Measurements from ENCODE around the gene SCN4B. TPM values are rescaled to one million over a fixed set of nuclear protein-coding genes. Genes with fewer than 3 reads are reported as not detected.

The SCN4B gene
- total RNA-seq, 1 donor from 2014 or later: 1.9 TPM

DNA sequence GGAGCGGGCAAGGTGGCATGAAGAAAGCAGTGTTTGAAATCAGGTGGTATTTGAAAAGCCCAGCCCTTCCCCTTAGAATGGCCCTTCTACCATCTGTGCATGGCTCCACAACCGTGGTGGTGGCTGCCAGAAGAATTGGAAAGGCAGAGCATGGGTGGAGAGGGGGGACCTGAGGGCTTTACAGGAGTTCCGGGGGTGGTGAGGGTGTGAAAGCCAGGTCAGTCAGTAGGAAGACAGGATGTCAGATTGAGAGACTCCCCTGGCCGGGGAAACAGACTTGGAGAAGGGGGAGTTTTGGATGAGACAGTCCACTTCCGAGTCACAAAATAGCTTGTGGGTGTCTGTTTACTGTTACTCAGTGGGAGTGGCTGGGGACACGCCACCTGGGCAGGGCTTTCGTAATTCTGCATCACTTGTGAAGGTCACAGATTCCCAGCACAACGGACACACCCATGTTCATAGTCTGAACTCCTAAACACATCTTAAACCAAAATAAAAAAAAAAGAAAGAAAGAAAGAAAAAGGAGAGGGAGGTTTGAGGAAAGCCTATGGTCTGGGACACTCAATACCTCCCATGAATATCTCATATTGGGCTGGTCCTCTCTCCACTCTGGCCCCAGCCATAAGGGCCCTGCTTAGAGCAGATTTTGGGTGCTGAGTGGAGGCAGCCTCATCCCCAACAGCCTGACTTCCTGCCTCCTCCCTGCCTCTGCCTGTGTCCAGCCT, 41.4 kb downstream of the SCN4B start:
- Mint-ChIP-seq H3K4me1 (no peaks in the 10 kb centered on the region), H3K27ac (no peak overlapping the region), H3K9me3 (no peaks in the 10 kb centered on the region), H3K27me3 (ENCODE audit: low read depth) (peaks cover 16% of the 10 kb centered on the region), H3K36me3 (no peaks in the 10 kb centered on the region), H3K4me3 (no peak overlapping the region)
- TF ChIP-seq, protein P1, sequence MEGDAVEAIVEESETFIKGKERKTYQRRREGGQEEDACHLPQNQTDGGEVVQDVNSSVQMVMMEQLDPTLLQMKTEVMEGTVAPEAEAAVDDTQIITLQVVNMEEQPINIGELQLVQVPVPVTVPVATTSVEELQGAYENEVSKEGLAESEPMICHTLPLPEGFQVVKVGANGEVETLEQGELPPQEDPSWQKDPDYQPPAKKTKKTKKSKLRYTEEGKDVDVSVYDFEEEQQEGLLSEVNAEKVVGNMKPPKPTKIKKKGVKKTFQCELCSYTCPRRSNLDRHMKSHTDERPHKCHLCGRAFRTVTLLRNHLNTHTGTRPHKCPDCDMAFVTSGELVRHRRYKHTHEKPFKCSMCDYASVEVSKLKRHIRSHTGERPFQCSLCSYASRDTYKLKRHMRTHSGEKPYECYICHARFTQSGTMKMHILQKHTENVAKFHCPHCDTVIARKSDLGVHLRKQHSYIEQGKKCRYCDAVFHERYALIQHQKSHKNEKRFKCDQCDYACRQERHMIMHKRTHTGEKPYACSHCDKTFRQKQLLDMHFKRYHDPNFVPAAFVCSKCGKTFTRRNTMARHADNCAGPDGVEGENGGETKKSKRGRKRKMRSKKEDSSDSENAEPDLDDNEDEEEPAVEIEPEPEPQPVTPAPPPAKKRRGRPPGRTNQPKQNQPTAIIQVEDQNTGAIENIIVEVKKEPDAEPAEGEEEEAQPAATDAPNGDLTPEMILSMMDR (IDR thresholded peaks at IDR 0.05; ENCODE audit: unreplicated experiment): no peak
- DNase-seq (ENCODE audit: low spot score in 2 of 2, unreplicated experiment in 2 of 2): no peak

DNA sequence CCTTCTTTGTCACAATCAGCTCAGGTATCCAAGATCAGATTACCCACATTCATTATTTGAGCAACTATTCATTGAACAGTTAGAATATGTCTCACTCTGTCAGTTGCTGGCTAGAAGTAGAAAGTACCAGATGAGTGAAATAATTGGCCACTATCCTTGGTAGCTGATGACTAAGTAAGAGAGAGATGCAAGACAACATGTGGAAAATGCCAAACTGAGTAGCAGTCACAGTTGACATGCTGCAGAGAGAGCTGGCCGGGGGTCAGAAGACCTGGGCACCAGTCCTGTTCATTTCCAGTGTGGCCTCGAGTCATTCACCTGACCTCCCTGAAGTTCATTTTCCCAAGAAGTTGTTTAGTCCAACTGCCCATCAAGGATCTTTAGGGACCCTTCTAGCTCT, 43.4 kb downstream of the SCN4B start:
- Mint-ChIP-seq H3K4me1 (no peaks in the 10 kb centered on the region), H3K27me3 (ENCODE audit: low read depth) (peaks cover 17% of the 10 kb centered on the region), H3K9me3 (no peaks in the 10 kb centered on the region), H3K27ac (no peak overlapping the region), H3K4me3 (no peak overlapping the region), H3K36me3 (no peaks in the 10 kb centered on the region)
- TF ChIP-seq, protein P1 (IDR thresholded peaks at IDR 0.05; ENCODE audit: unreplicated experiment): no peak
- DNase-seq (ENCODE audit: low spot score in 2 of 2, unreplicated experiment in 2 of 2): no peak

DNA sequence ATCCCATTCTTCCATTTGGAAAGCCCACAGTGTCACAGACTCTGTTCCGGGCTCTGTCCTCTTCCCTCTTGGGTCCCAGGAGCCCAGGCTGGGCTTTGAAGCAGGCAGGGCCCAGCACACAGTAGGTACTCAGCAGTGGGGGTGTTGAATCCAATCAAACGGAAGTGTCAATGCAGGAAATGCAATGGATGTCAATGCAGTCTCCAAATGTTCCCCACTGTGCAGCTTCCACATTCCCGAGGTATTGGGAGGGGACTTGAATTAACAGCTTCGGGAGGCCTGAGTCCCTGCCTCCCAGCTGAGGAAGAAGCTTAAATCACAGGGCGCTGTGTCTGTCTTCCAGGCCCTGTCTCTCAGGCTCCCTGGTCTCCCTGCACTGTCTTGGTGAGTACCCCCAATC, 44.1 kb downstream of the SCN4B start:
- peaks cover 21% of the 10 kb centered on the region for H3K27me3 Mint-ChIP-seq (ENCODE audit: low read depth)
- H3K36me3 Mint-ChIP-seq: no peaks in the 10 kb centered on the region
- H3K9me3 Mint-ChIP-seq: no peaks in the 10 kb centered on the region
- no peak overlapping the region for H3K4me3 Mint-ChIP-seq
- TF ChIP-seq, protein P1 (IDR thresholded peaks at IDR 0.05; ENCODE audit: unreplicated experiment): no peak
- DNase-seq (ENCODE audit: low spot score in 2 of 2, unreplicated experiment in 2 of 2): no peak
- H3K27ac Mint-ChIP-seq: no peak overlapping the region
- no peaks in the 10 kb centered on the region for H3K4me1 Mint-ChIP-seq

DNA sequence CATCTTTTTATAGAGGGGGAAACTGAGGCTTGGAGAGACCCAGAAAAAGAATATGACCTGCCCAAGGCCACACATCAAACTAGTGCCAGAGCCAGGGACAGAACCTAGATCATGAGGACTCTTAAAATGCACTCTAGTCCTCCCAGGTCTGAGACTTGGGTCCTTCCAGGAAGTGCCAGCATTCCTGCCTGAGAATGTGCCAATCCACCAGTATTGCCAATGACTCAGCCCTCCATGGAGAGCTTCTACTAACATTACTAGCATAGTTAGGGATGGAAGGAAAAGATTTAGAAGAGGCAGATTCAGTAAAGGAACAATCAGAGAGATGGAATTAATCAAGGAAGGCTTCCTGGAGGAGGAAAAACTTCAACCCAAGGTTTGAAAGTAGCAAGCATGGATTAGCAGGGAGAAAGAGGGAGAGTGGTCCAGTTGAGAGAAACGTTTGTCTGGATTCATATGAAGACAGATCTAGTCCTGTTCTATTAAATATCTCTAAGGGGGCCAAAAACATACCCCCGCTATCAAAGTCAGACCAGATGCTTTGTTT, 45.8 kb downstream of the SCN4B start:
- Mint-ChIP-seq H3K27ac (no peak overlapping the region), H3K36me3 (no peaks in the 10 kb centered on the region), H3K4me1 (no peaks in the 10 kb centered on the region), H3K4me3 (no peak overlapping the region), H3K27me3 (ENCODE audit: low read depth) (peaks cover 19% of the 10 kb centered on the region), H3K9me3 (no peaks in the 10 kb centered on the region)
- TF ChIP-seq, protein P1 (IDR thresholded peaks at IDR 0.05; ENCODE audit: unreplicated experiment): no peak
- DNase-seq (ENCODE audit: low spot score in 2 of 2, unreplicated experiment in 2 of 2): no peak

DNA sequence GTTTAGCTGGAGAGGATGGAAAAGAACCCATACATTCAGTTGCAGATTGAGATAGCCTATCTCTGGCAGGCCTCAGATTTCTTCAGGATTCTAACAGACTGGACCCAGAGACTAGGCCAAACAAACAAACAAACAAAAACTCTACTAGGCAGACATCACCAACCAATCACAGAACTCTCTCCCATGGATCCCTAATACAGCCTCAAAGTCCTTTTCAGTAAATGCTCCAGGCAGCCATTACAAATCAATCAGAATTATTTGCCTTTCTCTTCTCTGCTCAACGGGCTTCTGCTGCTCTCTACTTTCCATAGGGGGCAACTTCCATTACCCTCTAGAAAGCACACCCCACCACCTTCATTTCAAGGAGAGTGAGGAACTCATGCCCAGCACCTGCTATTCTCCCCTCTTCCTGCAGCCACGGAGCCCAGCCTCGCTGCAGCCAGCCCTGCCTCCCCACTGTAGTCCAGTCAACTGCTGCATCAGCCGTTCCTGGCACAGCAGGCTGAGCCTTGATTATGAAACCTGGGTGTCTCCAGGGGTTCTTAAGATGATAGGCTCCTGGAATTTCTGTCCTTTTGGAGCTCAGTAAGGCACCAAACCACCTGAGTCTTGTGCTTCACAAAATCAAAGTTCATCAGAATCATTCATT, 46.8 kb downstream of the SCN4B start:
- H3K4me3 Mint-ChIP-seq: no peak overlapping the region
- no peaks in the 10 kb centered on the region for H3K36me3 Mint-ChIP-seq
- TF ChIP-seq, protein P1 (IDR thresholded peaks at IDR 0.05; ENCODE audit: unreplicated experiment): no peak
- H3K27me3 Mint-ChIP-seq (ENCODE audit: low read depth): peaks cover 17% of the 10 kb centered on the region
- DNase-seq (ENCODE audit: low spot score in 2 of 2, unreplicated experiment in 2 of 2): no peak
- no peaks in the 10 kb centered on the region for H3K9me3 Mint-ChIP-seq
- H3K27ac Mint-ChIP-seq: no peak overlapping the region
- no peaks in the 10 kb centered on the region for H3K4me1 Mint-ChIP-seq
